Right ventricle myocardium inferior (tissue), 1 donor: Measurements from ENCODE around the gene EGF. TPM values are rescaled to one million over a fixed set of nuclear protein-coding genes. Genes with fewer than 3 reads are reported as not detected.
"Not testable (repeated sequence)": the region's sequence is repeated elsewhere in the genome, so short reads cannot be mapped to it uniquely, and the experiment has no call there.

Source experiments
- ATAC-seq: fragments of 200-7000 bp; cut with Tn5 transposase; one replicate; pipeline ENCODE4 v1.9.1; 2020; ENCODE audit warnings: mild to moderate bottlenecking, moderate library complexity
- DNase-seq: peaks from one replicate; pipeline ENCODE4 v3.0.0; 2021; ENCODE audit errors: missing footprints
- intact Hi-C: fragments of 100-400 bp; cut with DNase I; formaldehyde crosslinking; loops from one replicate; pipeline ENCODE4 v1.11.0; 2022
- total RNA-seq: library from RNA; stranded (reverse); fragmentation: NEBNext Ultra II Directional; extraction: Animal tissue kit (Norgen Biotek cat#: 25700); gene quantifications from one replicate; pipeline ENCODE4 v1.2.1, GENCODE V29; 2021
- donor health status: DM: no; HTN: yes; CAD: no; lungs with severe emphysema.

Gene EGF
- total RNA-seq, 1 donor from 2014 or later = 13.1 TPM

GRCh38 chr4:110009550-110009949 lies 96.9 kb downstream of the EGF start:
- ATAC-seq (no peak), DNase-seq (no peak)
- intact Hi-C loops = loop anchor here (10.0 kb wide), 1 partner anchor 305 kb away; no protein-coding TSS in a partner anchor

GRCh38 chr4:110010797-110011196 lies 98.1 kb downstream of the EGF start:
- intact Hi-C loops = no loop called here
- DNase-seq (no peak), ATAC-seq (no peak)

- intact Hi-C loops = no loop called here
- DNase-seq = no peak
- ATAC-seq = no peak
These were observed 100.2 kb downstream of the EGF start for GRCh38 chr4:110012917-110013316.

GRCh38 chr4:110014233-110014632 lies 101.5 kb downstream of the EGF start:
- ATAC-seq = no peak
- intact Hi-C loops = no loop called here
- DNase-seq = no peak

- no peak for ATAC-seq
- intact Hi-C loops = no loop called here
- no peak for DNase-seq
These were observed 106.5 kb downstream of the EGF start for GRCh38 chr4:110019153-110019552.

GRCh38 chr4:110020139-110020538 lies 107.5 kb downstream of the EGF start:
- intact Hi-C loops = no loop called here
- no peak for DNase-seq
- no peak for ATAC-seq

GRCh38 chr4:110020646-110021443 lies 108.2 kb downstream of the EGF start:
- no peak for ATAC-seq
- intact Hi-C loops = no loop called here
- DNase-seq = no peak

- DNase-seq (no peak), ATAC-seq (no peak)
- intact Hi-C loops = no loop called here
These were observed 109.8 kb downstream of the EGF start for GRCh38 chr4:110022457-110022856.

- ATAC-seq = no peak
- no peak for DNase-seq
- intact Hi-C loops = no loop called here
These were observed 112.4 kb downstream of the EGF start for GRCh38 chr4:110025056-110025455.

GRCh38 chr4:110025718-110026117 lies 113.0 kb downstream of the EGF start:
- no peak for DNase-seq
- intact Hi-C loops = no loop called here
- no peak for ATAC-seq

GRCh38 chr4:110032603-110033002 lies 119.9 kb downstream of the EGF start:
- ATAC-seq (peak; percentile 50), DNase-seq (no peak)
- intact Hi-C loops = no loop called here

GRCh38 chr4:110033355-110034025 lies 120.8 kb downstream of the EGF start:
- no peak for ATAC-seq
- intact Hi-C loops = no loop called here
- DNase-seq = no peak

- no peak for ATAC-seq
- DNase-seq = no peak
- intact Hi-C loops = no loop called here
These were observed 121.3 kb downstream of the EGF start for GRCh38 chr4:110034026-110034393.

GRCh38 chr4:110039164-110039563 lies 126.5 kb downstream of the EGF start:
- not testable (repeated sequence) for DNase-seq

GRCh38 chr4:110041735-110042134 lies 129.1 kb downstream of the EGF start:
- intact Hi-C loops = no loop called here
- ATAC-seq (no peak), DNase-seq (no peak)

More at GRCh38 chr4:110039164-110039563, 126.5 kb downstream of the EGF start:
- ATAC-seq, intact Hi-C loops: not testable (repeated sequence)

- DNase-seq (no peak), ATAC-seq (no peak)
- intact Hi-C loops = no loop called here
These were observed 130.1 kb downstream of the EGF start for GRCh38 chr4:110042545-110043517.

GRCh38 chr4:110046588-110047049 lies 133.9 kb downstream of the EGF start:
- no peak for ATAC-seq
- intact Hi-C loops = loop anchor here (5.0 kb wide), 1 partner anchor 166 kb away; no protein-coding TSS in a partner anchor
- no peak for DNase-seq

GRCh38 chr4:110049951-110050925 lies 137.6 kb downstream of the EGF start:
- DNase-seq (no peak), ATAC-seq (peak; percentile 28)
- intact Hi-C loops = loop anchor here (5.0 kb wide), 2 partner anchors 147 to 162 kb away; partner anchors contain the start of gene ELOVL6
